HG03175 (cell line): ENCODE data around the gene ALDH7A1.
"Not testable (repeated sequence)": the region's sequence is repeated elsewhere in the genome, so short reads cannot be mapped to it uniquely, and the experiment has no call there.

Experiments used
- ATAC-seq: cut with Tn5 transposase; IDR thresholded peaks from one replicate; pipeline ENCODE4 v1.9.1; 2021; ENCODE audit warnings: mild to moderate bottlenecking, moderate library complexity; ENCODE audit not compliant: unreplicated experiment

ALDH7A1 gene

DNA sequence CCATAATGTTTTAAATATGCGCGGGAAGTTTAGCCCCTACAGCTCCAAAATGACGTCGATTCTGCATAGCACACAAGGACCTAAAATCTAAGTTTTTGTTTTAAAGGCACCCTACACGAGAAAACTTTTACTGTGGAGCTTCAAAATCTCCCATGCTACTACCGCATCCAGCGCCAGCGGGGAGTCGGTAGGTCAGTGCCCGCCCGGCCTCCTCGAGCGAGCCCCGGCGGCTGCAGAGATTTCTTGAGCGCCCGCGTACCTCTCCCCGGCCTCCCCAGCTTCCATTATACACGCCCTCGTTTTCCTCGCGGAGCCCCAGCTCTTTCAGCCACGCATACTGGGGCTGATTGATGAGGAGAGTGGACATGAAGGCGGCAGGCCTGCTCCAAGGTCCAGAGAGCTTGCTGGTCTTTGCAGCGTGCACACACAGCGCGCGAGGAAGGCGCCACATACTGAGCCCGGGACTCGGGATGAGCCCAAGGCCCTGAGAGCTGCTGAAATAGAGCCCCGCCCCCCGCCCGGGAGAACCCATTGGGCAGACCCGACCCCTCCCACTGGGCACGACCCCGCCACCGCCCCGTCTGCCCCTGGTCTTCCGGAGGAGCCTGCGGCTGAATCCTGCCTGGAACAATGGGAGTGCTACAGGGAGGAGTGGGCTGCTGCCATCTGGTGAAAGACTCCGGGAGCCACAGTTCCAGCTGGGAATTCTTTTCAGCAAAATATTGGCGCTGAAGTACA lies at the start of gene ALDH7A1:
ALDH7A1 (minus strand) TSS at position 472 of the 738 bp plus-strand sequence; CDS start at position 451, 21 bp downstream.
- ATAC-seq, result peak; percentile 68

DNA sequence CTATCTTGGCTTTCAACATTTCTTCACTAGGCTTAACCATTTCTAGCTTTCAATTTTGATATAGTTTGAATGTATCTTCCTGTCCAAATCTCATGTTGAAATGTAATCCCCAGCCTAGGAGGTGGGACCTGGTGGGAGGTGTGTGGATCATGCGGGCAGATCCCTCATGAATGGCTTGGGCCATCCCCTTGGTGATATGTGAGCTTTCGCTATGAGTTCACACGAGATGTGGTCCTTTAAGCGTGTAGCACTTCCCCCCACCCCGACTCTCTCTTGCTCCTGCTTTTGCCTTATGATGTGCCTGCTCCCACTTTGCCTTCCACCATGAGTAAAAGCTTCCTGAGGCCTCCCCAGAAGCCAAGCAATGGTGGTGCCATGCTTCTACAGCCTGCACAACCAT lies 46.4 kb upstream of the ALDH7A1 start:
- ATAC-seq, result no peak

DNA sequence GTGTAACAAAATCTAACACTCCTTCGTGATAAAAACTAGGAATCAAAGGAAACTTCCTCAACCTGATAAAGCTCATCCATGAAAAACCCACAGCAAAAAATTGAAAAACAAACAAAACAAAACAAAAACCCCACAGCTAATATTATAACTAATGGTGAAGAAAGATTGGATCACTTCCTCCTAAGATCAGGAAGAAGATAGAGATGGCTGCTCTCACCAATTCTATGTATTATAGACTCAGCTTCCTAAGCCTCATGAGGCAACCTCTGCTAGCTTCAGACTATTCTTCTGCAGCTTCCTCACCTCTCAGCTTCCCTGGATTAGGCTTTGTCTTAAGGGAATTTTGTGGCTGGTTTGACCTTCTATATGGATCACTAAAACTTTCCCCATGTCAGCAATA lies 45.8 kb upstream of the ALDH7A1 start:
- no peak for ATAC-seq

DNA sequence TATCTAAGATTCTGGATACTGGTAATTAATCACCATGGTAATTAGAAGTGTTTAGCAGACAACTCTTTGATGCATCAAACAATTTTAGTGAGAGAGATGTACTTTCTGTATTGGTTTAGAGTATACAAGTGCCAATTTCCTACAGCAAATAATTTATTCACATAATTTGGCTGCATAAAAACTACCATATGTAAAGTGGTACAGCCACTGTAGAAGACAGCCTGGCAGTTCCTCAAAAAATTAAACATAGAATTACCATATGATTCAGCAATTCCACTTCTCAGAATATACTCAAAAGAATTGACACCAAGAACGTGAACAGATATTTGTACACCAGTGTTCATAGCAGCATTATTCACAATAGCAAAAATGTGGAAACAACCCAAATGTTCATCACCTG lies 41.9 kb upstream of the ALDH7A1 start:
- ATAC-seq, result no peak

DNA sequence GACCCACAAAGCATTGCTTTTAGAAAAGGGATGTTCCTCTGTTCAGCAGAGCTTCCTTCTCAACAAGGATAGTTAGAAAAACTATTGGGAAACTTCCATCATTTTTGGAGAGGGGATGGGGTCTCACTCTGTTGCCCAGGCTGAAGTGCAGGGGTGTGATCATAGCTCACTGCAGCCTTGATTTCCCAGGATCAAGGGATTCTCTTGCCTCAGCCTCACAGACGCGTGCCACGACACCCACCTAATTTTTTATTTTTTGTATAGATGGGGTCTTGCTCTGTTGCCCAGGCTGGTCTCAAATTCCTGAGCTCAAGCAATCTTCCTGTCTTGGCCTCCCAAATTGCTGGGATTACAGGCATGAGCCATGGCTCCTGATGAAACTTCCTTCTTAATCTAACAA lies 40.6 kb upstream of the ALDH7A1 start:
- no peak for ATAC-seq

DNA sequence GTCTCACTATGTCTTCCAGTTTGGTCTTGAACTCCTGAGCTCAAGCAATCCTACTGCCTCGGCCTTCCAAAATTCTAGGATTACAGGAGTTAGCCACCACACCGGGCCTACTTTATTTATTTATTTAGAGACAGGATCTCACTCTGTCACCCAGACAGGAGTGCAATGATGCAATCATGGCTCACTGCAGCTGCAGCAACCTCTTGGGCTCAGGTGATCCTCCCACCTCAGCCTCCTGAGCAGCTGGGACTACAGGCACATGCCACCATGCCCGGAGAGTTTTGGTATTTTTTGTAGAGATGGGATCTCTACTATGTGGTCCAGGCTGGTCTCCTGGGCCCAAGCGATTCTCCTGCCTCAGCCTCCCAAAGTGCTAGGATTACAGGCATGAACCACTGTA lies 38.5 kb upstream of the ALDH7A1 start:
- ATAC-seq, result no peak

DNA sequence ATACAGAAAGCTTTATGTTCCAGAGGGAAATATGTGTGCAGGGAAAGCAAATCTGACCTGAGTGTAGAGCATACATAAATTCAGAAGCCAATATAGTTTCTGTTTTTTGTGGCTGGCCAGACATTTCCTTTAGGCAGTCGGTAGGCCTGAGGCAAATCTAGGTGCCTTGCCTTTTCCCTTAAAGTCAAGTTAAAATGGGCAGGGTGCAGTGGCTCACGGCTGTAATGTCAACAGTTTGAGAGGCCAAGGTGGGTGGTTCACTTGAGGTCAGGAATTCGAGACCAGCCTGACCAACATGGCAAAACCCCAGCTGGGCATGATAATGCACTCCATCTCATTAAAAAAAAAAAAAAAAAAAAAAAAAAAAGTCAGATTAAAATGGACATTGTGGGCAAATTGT lies 36.9 kb upstream of the ALDH7A1 start:
- ATAC-seq, result no peak

DNA sequence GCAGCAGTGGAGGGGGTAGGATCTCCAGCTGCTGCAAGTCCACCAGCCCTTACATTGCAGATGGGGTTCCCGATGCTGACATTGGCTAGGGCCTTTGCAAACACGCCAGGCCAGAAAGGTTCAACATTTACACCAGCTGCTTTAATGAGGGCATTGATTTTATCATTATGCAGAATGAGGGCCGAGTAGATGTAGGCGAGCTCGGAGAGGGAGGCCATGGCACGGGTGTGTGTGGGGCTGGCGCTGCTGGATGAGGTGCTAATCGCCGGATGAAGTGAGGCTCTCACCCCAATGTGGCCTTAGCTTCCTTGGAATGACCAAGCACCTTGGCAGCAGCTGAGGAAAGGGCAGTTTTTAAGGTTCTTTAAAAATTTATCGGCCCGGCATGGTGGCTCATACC lies 33.1 kb upstream of the ALDH7A1 start:
- ATAC-seq, result no peak

DNA sequence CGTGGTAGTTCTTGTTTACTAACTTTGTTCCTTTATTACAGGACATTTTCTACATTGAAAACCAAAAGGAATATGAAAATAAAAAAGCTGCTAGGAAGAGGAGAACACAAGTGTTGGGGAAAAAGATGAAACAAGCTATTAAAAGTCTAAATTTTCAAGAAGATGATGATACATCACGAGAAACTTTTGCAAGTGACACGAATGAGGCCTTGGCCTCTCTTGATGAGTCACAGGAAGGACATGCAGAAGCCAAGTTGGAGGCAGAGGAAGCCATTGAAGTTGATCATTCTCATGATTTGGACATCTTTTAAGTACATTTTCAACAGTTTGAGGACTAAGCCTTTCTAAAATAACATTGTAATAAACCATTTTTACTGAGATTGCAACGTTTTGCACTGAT lies 29.5 kb upstream of the ALDH7A1 start:
- no peak for ATAC-seq

DNA sequence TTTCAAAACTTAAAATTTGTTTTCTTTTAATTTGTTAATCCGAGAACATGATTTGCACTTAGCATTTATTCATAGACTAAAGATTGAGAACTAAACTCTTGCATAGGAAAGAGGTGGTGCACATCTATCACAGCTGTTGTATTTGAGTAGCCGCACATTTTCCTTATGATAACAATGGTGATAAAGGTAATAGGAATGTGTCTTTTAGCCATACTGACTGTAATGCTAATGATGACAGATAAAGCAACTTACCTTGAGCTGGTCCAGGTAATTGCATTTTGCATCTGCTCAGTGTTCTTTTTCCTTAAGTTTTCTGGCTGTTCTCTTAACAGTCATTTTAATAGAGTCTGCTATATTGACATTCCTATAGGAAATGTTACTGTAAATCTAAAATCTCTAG lies 24.8 kb upstream of the ALDH7A1 start:
- no peak for ATAC-seq

DNA sequence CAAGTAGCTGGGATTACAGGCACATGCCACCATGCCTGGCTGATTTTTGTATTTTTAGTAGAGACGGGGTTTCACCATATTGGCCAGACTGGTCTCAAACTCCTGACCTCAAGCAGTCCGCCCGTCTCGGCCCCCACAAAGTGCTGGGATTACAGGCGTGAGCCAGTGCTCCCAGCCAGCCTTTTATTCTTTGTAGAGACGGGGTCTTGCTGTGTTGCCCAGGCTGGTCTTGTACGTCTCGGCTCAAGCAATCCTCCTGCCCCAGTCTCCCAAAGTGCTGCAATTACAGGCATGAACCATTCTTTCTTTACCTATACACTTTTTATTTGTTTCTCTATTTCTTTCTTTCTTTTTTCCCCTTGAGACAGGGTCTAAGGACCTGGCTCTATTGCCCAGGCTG lies 22.6 kb upstream of the ALDH7A1 start:
- ATAC-seq, result not testable (repeated sequence)

DNA sequence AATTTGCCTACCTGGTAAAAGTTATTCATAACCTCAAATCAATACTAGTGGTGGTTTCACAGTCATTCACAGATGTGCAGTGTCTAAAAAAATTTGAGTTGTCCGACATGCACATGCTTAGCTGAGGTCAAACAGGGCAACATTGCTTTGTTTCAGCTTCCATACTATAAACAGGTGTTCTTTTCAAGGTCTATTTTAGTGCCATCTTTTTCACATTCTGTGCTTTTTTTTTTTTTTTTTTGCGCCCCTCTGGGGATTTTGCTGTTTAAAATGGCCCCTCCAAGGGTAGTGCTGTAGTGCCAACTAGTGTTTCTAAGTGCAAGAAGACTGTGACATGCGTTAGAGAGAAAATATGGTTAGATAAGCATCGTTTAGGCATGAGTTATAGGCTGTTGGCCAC lies 20.3 kb upstream of the ALDH7A1 start:
- ATAC-seq, result peak; percentile 92

DNA sequence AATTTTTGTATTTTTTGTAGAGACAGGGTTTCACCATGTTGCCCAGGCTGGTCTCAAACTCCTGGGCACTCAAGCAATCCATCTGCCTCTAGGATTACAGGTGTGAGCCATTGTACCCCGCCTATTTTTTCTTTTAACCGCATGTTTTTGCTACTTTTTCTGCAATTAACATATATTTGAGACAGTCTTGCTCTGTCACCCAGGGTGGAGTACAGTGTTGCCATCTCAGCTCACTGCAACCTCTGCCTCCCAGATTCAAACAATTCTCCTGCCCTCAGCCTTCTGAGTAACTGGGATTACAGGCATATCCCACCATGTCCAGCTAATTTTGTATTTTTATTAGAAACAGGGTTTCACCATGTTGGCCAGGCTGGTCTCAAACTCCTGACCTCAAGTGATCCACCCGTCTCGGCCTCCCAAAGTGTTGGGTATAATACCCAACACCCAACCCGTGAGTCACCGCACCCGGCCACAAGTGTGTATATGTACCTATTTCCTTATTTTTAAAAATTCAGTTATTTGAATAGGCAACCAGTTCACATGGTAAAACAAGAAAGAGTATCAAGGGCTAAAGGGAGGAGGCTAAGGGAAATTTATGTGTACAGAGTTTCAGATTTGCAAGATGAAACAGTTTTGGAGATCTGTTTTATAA lies 19.0 kb upstream of the ALDH7A1 start:
- ATAC-seq, result no peak

DNA sequence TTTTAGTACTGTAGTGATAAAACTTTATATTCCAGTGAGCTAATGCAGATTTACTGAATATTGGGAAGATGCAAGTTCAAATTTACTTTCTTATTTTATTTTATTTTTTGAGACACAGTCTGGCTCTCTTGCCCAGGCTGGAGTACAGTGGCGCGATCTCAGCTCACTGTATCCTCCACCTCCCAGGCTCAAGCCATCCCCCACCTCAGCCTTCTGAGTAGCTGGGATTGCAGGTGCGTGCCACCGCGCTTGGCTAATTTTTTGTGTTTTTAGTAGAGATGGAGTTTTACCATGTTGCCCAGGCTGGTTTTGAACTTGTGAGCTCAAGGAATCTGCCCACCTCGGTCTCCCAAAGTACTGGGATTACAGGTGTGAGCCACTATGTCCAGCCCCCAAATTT lies 15.6 kb upstream of the ALDH7A1 start:
- ATAC-seq, result no peak

DNA sequence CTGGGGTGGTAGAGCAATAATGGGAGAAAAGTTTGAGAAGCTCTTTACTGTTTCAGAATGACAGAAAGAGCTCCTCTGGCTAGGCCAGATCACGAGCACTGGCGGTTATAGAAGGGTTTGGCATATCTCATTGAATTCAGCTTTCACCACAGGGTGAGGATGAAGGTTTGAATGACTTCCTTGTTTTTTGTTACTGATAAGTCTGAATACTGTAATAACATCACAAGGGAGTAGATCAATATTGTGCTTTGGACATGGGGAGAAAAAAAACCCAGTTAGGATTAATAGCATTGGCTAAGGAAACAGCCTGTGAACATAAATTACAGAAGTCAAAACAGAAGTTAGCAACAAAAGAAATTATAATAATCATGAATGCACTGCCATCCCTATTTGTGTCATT lies 15.1 kb upstream of the ALDH7A1 start:
- ATAC-seq, result no peak

DNA sequence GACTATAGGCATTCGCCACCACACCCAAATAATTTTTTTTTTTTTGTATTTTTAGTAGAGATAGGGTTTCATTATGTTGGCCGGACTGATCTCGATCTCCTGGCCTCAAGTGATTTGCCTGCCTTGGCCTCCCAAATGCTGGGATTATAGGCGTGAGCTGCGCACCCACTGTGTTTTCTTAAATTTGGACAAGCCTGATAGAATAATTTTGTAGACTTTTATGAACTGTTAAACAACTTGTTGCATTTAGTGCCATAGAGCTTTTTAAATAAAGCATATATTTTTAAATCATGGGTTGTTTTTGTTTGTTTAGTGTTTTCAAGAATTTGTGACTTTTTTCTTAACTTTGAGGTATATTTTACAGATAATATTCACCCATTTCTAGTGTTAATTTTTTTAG lies 10.5 kb upstream of the ALDH7A1 start:
- ATAC-seq, result no peak

DNA sequence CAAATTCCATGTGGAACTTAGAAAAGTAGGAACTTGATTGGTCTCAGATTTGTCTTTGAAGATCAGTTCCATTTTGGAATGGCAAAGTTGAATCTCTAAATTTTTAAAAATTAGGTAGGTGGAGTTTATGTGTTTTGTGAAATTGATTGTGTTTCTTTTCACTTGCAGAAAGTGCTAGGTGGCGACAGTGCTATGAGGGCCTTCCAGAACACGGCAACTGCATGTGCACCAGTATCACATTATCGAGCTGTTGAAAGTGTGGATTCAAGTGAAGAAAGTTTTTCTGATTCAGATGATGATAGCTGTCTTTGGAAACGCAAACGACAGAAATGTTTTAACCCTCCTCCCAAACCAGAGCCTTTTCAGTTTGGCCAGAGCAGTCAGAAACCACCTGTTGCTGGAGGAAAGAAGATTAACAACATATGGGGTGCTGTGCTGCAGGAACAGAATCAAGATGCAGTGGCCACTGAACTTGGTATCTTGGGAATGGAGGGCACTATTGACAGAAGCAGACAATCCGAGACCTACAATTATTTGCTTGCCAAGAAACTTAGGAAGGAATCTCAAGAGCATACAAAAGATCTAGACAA lies 8.5 kb upstream of the ALDH7A1 start:
- ATAC-seq, result no peak

DNA sequence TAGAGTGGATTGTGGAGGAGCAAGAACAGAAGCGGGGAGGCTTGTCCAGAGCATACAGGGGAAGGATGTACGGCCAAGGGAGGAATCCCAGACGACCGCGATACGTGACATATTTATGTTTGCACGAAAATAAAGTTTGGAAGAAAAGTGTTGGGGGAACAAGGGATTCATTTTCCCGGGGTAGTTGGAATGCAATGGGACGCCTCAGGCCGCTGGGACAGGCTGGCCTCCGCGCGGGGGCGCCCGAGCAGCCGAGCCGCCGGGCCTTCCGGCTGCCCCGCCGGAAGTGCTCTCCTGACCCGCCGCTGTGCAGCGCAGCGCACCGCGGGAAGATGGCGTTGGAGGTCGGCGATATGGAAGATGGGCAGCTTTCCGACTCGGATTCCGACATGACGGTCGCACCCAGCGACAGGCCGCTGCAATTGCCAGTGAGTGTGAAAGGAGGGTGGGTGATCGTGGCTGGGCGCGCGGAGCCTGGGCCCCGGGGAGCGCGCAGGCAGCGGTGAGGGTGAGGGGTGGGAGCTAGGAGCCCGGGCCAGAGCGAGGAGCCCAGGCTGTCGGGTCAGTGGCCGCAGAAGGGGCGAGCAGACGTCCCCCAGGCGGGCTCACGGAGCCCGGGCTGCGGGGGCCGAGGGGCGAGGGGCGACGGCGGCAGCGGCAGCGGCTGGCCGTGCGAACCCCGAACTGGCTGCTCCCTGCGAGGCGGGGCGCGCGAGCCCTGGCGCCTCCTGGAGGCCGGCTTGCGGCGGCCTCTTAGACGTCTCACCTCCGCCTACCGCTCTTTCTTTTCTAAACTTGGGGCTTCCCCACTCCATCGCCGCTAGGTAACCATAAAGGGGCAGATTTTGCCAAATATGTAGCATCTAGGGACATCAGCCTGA lies 5.9 kb upstream of the ALDH7A1 start, which contains the start of gene PHAX:
PHAX (plus strand) TSS at position 317 of the 881 bp plus-strand sequence; CDS start at position 333, 16 bp downstream.
- peak; percentile 95 for ATAC-seq

DNA sequence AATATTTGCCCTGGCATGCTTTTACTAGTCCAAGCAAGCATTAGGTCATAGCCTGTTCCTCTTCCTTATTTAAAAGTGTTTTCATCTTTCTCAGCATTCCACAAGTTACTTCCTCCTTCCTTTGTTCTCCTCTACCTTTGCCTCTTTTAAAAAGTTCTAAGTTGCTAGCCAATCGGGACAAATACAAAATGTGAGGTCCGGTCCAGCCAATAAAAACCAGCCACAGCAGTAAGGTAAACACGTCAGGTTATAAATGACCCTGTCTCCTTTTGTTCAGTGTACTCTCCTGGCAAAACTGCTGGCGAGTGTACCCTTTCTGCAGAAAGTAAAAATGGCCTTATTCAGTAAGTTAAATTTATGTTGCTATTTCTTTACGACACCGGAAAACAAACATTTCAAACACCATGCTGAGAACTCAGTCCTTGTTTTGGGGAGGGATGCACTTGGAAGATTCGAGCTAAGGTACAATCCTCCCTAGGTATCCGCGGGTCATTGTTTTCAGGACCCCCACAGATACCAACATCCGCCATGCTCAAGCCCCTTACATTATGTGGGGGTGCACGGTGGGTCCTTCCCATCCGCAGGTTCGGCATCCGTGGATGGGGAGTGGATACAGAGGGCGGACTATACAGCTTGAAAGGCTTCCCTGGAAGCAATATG lies 5.1 kb upstream of the ALDH7A1 start:
- ATAC-seq, result not testable (repeated sequence)

DNA sequence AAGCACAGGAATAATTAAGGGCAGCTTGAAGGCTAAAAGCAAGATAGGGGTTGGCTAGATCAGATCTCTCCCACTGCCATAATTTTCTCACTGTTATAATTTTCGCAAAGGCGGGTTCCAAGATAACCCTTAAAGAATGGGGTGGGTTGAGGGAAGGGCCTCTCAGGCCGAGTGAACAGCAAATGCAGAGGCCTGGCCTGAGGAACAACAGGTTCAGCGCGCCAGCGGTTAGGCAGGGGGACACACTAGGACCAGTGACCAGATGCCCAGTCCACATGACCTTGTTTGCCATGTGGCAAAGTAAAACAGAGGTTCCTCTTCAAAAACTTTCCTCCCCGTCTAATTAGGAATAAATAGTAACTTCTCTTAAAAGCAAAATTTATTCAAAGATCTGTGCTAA lies 4.5 kb upstream of the ALDH7A1 start:
- ATAC-seq, result no peak

DNA sequence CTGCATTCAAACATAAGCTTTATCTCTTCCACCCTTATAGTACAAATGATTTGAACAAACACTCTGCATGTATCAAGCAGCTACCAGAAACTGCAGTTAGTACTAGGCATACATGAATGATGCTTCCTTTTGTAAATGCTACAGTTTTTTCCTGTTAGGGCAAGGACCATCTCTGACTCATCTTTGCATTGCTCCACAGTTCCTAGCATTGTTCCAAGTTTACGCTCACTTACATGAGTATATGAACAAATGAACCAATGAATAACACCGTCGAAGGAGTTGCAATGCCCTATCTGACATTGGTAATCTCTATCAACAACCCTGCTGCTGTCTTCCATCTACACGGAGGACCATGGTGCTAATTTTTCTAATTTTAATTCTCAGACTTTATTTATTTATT lies 2.1 kb upstream of the ALDH7A1 start:
- ATAC-seq, result no peak
